Karpas-422 (cell line): Measurements from ENCODE around the gene RUFY3. TPM values are rescaled to one million over a fixed set of nuclear protein-coding genes. Genes with fewer than 3 reads are reported as not detected.

Source experiments
- DNase-seq: peaks from one replicate; pipeline ENCODE4 v3.0.0-alpha.2; 2015
- H2AFZ ChIP-seq: fragments of 200-600 bp; sonication (generic); 2 replicates; pipeline ENCODE4 v1.6.1; 2014; ENCODE audit warnings: antibody characterized with exemption, low read length, mixed read lengths
- H3K27ac ChIP-seq: fragments of 200-600 bp; sonication (generic); 2 replicates; pipeline ENCODE4 v1.5.1; 2014; ENCODE audit warnings: mild to moderate bottlenecking, low read length, moderate library complexity
- H3K27me3 ChIP-seq: fragments of 200-600 bp; sonication (generic); 2 replicates; pipeline ENCODE4 v1.6.1; 2014; ENCODE audit warnings: low read length, mixed read lengths
- H3K36me3 ChIP-seq: fragments of 200-600 bp; sonication (generic); 2 replicates; pipeline ENCODE4 v1.6.1; 2014; ENCODE audit warnings: low read length, mixed read lengths; ENCODE audit not compliant: insufficient read depth
- H3K4me1 ChIP-seq: fragments of 200-600 bp; sonication (generic); 2 replicates; pipeline ENCODE4 v1.6.1; 2014; ENCODE audit warnings: mild to moderate bottlenecking, low read length, mixed read lengths
- H3K4me2 ChIP-seq: fragments of 200-600 bp; sonication (generic); 2 replicates; pipeline ENCODE4 v1.6.1; 2014; ENCODE audit warnings: low read length, low read depth, mild to moderate bottlenecking; ENCODE audit not compliant: poor library complexity, severe bottlenecking
- H3K4me3 ChIP-seq: fragments of 200-600 bp; sonication (generic); 2 replicates; pipeline ENCODE4 v1.5.1; 2014; ENCODE audit warnings: mild to moderate bottlenecking, antibody characterized with exemption, low read length, mixed read lengths
- H3K79me2 ChIP-seq: fragments of 200-600 bp; sonication (generic); 2 replicates; pipeline ENCODE4 v1.6.1; 2014; ENCODE audit warnings: mild to moderate bottlenecking, low read length, mixed read lengths
- H3K9ac ChIP-seq: fragments of 200-600 bp; sonication (generic); 2 replicates; pipeline ENCODE4 v1.6.0; 2014; ENCODE audit warnings: low read length
- H3K9me2 ChIP-seq: fragments of 200-600 bp; sonication (generic), shearing (Covaris generic); replicated peaks from 2 replicates; pipeline ENCODE4 v1.6.0; 2014; ENCODE audit warnings: mild to moderate bottlenecking, low read length, moderate library complexity; ENCODE audit not compliant: insufficient read depth
- H3K9me3 ChIP-seq: fragments of 300-700, 200-600 bp; sonication (generic); 2 replicates; pipeline ENCODE4 v1.6.1; 2014; ENCODE audit warnings: low read length, mixed read lengths
- H4K20me1 ChIP-seq: fragments of 200-600 bp; sonication (generic); 2 replicates; pipeline ENCODE4 v1.6.1; 2014; ENCODE audit warnings: mild to moderate bottlenecking, antibody characterized with exemption, low read length, low read depth; ENCODE audit not compliant: insufficient read depth
- total RNA-seq: library from RNA; depleted of rRNA; stranded (reverse); fragments of >200 nt; shearing (Covaris generic); gene quantifications from 2 replicates; pipeline ENCODE4 v1.2.3, GENCODE V29; 2014; ENCODE audit warnings: low replicate concordance

RUFY3 gene
- total RNA-seq, 1 experiment from 2014 or later: 26.9 TPM

DNA sequence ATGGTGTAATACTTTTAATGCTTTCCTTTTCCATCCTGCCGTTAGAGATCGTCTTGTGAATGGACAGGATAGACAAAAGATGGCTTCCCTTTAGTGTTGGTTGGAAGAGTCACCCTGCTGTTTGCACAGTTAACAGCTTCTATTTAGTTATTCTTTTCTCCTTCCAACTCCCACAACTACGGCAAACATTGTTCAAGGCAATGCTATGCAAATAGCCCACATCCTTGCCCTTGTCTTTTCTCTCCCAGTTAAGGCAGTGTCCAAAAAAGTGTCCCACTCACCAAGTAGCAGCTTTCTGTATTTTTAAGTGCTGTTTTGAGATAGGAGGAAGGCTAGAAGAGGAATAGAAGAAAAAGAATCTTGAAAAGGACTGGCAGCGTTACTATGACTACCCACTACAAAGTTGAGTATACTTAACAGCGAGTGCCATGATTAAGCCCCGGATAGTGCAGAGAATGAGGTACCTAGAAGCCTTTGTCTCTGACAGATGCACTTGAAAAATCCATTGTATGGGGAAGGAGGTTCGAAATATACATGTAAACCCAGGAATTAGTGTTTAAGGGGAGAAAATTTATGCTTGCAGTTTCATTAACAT lies 12.1 kb upstream of the RUFY3 start:
- no peaks in the 10 kb centered on the region for H4K20me1 ChIP-seq
- no peak for DNase-seq
- peaks cover 4% of the 10 kb centered on the region for H3K79me2 ChIP-seq
- no peak overlapping the region for H2AFZ ChIP-seq
- no peak overlapping the region for H3K9ac ChIP-seq
- no peak overlapping the region for H3K4me3 ChIP-seq
- H3K9me2 ChIP-seq: no peaks in the 10 kb centered on the region
- H3K9me3 ChIP-seq: no peaks in the 10 kb centered on the region
- H3K27ac ChIP-seq: no peak overlapping the region
- H3K4me1 ChIP-seq: peaks cover 34% of the 10 kb centered on the region
- H3K4me2 ChIP-seq: no peak overlapping the region
- no peaks in the 10 kb centered on the region for H3K27me3 ChIP-seq
- H3K36me3 ChIP-seq: no peaks in the 10 kb centered on the region

DNA sequence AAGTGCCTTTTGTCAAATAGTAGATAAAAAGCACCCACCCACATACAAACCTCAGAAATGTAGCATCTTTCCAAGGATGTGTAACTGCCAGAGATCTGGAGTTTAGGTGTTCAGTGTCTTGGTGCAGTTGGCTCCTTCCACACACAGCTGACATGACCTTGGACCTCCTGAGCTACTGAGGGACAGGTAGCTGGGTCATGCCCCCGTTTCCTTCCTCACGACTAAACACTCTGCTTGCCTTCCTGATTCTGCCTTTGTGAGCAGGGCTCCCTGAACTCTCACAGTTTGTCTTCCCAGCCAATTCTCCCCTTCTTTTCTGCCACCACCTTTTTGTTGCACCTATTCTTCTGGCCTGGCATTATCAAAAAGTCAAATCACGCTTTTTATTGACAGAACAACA lies 10.2 kb upstream of the RUFY3 start:
- Histone ChIP-seq H3K79me2 (peaks cover 6% of the 10 kb centered on the region), H3K36me3 (no peaks in the 10 kb centered on the region), H3K4me1 (peaks cover 32% of the 10 kb centered on the region), H3K27ac (no peak overlapping the region), H3K9me3 (no peaks in the 10 kb centered on the region), H3K9ac (no peak overlapping the region), H3K4me2 (no peak overlapping the region), H3K9me2 (no peaks in the 10 kb centered on the region), H3K4me3 (no peak overlapping the region), H4K20me1 (no peaks in the 10 kb centered on the region), H3K27me3 (no peaks in the 10 kb centered on the region), H2AFZ (no peak overlapping the region)
- DNase-seq: no peak

DNA sequence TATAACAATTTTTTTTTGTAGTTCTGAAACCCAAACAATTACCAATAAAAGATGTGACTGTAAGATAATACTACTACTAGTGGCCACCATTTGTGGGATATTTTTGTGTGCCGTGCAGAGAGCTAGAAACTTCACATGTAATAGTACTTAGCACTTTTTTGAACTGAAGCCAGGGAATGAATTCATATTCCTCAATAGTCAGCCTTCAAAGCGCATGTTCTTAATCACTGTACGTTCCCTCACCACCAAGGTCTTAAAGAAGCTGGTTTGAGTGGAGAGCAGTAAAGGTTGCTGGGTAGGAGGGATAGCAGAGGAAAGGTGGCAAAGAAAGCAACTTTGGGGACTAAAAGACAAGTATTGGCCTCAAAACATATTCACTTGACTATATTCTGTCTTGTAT lies 9.6 kb upstream of the RUFY3 start:
- H3K79me2 ChIP-seq: peaks cover 6% of the 10 kb centered on the region
- no peaks in the 10 kb centered on the region for H3K36me3 ChIP-seq
- H3K4me2 ChIP-seq: no peak overlapping the region
- no peak overlapping the region for H3K27ac ChIP-seq
- no peak overlapping the region for H3K4me3 ChIP-seq
- H3K9me2 ChIP-seq: no peaks in the 10 kb centered on the region
- no peak overlapping the region for H2AFZ ChIP-seq
- no peaks in the 10 kb centered on the region for H3K9me3 ChIP-seq
- H3K27me3 ChIP-seq: no peaks in the 10 kb centered on the region
- no peak for DNase-seq
- H4K20me1 ChIP-seq: no peaks in the 10 kb centered on the region
- H3K9ac ChIP-seq: no peak overlapping the region
- peaks cover 37% of the 10 kb centered on the region for H3K4me1 ChIP-seq

DNA sequence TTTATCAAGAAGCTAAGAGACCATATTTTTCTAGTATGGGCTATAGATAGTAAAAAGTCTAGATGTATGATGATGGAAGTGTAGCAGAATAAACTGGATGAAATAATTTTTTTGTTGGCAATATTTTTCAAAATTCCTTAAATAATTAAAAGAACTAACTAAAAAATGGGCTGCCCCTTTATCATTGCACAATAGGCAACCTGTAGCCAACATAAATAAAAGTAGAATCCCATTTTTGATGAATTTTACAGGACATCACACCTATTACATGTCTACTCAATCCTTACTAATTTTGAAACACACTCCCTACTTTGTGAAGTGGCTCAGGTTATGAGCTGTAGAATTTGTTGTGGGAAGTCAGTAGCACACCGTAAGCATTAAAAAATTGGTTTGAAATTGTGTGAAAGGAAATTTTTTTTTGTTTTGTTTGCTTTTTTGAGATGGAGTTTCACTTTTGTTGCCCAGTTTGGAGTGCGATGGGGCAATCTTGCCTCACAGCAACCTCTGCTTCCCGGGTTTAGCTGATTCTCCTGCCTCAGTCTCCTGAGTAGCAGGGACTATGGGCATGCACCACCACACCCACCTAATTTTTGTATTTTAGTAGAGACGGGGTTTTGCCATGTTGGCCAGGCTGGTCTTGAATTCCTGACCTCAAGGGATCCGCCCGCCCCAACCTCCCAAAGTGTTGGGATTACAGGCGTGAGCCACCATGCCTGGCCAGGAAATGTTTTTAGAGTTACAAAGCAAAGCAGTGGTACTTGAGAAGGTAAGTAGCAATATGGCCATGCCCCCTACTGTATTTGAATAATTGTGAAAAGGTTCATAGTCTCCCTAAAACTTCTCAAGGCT lies 8.9 kb upstream of the RUFY3 start:
- Histone ChIP-seq H3K9ac (no peak overlapping the region), H3K27me3 (no peaks in the 10 kb centered on the region), H4K20me1 (no peaks in the 10 kb centered on the region), H3K9me2 (no peaks in the 10 kb centered on the region), H3K4me1 (peaks cover 40% of the 10 kb centered on the region), H3K27ac (no peak overlapping the region; the same call in 1 of the 2 replicates), H3K36me3 (no peaks in the 10 kb centered on the region), H3K79me2 (peaks cover 6% of the 10 kb centered on the region), H2AFZ (no peak overlapping the region), H3K4me2 (peak overlapping the region; percentile 46), H3K4me3 (no peak overlapping the region), H3K9me3 (no peaks in the 10 kb centered on the region)
- DNase-seq: no peak

GRCh38 chr4:70713453-70714078 lies 8.2 kb upstream of the RUFY3 start:
- Histone ChIP-seq H3K9me2 (no peaks in the 10 kb centered on the region), H3K79me2 (peaks cover 6% of the 10 kb centered on the region), H2AFZ (0 out of 2 replicates have a peak overlapping the region, but pooled peaks have one; percentile 33), H3K4me2 (peak overlapping the region; percentile 46), H3K4me3 (no peak overlapping the region; the same call in 1 of the 2 replicates), H3K36me3 (no peaks in the 10 kb centered on the region), H3K27me3 (no peaks in the 10 kb centered on the region), H3K9me3 (no peaks in the 10 kb centered on the region), H4K20me1 (no peaks in the 10 kb centered on the region), H3K4me1 (peaks cover 40% of the 10 kb centered on the region), H3K27ac (peak overlapping the region; percentile 15; the same call in 1 of the 2 replicates), H3K9ac (no peak overlapping the region)
- DNase-seq: no peak

DNA sequence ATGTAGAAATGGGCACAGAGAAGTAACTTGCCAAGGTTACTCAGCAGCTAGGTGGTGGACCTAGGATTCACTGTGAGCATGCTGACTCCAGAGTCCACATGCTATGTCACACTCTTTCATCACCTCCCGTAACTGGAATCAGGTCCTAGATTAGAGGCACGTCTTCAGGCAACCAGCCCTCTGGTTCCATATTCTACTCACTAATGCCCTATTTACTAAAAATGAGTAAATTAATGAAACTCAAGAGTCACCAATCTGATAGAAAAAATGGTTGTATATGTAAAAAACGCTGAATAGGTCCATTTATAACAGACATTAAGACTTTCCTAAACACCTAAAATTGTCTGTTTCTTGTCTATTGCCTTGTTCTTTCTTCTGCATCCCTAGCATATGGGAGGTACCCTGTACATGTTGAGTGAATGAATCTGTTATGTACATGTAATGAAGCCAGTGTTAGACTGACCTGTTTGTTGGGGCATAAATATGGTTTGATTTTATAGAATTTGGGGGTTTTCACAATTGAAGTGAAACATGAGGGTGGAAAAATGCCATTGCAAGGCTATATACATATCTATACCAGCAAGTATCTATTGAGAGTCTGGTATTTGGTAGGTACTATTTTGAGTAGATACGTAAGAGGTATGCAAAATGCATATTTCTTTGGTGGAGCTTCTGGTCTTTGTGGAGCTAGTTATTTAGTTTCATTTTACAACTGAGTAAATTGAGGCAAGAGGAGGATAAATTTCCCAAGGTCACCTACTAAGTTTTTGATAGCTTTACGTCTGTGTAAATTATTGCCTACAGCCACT lies 7.5 kb upstream of the RUFY3 start:
- Histone ChIP-seq H3K79me2 (peaks cover 6% of the 10 kb centered on the region), H2AFZ (no peak overlapping the region), H3K36me3 (no peaks in the 10 kb centered on the region), H4K20me1 (no peaks in the 10 kb centered on the region), H3K27me3 (no peaks in the 10 kb centered on the region), H3K4me3 (peak overlapping the region; percentile 20; the same call in 1 of the 2 replicates), H3K9me2 (no peaks in the 10 kb centered on the region), H3K9ac (no peak overlapping the region), H3K9me3 (no peaks in the 10 kb centered on the region), H3K27ac (no peak overlapping the region), H3K4me1 (peaks cover 40% of the 10 kb centered on the region), H3K4me2 (peak overlapping the region; percentile 46)
- DNase-seq: no peak

DNA sequence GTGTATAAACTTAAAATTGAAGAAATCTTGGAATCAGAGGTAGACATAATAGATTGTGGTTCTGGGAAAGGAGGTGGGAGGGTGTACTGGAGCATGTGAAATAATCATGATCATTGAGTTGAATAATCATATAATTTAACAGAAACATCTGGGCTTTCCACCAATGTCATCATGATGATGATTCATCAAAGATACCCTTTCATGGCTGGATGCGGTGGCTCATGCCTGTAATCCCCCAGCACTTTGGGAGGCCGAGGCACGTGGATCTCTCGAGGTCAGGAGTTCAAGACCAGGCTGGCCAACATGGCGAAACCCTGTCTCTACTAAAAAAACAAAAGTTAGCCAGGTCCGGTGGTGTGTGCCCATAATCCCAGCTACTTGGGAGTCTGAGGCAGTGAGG lies 6.7 kb upstream of the RUFY3 start:
- Histone ChIP-seq H3K27me3 (no peaks in the 10 kb centered on the region), H3K4me2 (peak overlapping the region; percentile 46), H3K79me2 (peaks cover 6% of the 10 kb centered on the region), H3K4me3 (no peak overlapping the region), H3K9me3 (no peaks in the 10 kb centered on the region), H2AFZ (no peak overlapping the region), H3K36me3 (no peaks in the 10 kb centered on the region), H3K4me1 (peaks cover 40% of the 10 kb centered on the region), H3K27ac (no peak overlapping the region), H4K20me1 (no peaks in the 10 kb centered on the region), H3K9ac (no peak overlapping the region), H3K9me2 (no peaks in the 10 kb centered on the region)
- DNase-seq: no peak
